ENCODE measurements around the gene MGAT3.
A peak's percentile ranks its signal among the peaks of the same experiment; 100 is the strongest.

Gene MGAT3

GRCh38 chr22:39481595-39481994 is 24.8 kb downstream of the MGAT3 start:
- DNase-seq (ENCODE audit: low read depth, low spot score) = no peak
- H3K4me3 ChIP-seq (ENCODE audit: low read length) = no peak overlapping the region

DNA sequence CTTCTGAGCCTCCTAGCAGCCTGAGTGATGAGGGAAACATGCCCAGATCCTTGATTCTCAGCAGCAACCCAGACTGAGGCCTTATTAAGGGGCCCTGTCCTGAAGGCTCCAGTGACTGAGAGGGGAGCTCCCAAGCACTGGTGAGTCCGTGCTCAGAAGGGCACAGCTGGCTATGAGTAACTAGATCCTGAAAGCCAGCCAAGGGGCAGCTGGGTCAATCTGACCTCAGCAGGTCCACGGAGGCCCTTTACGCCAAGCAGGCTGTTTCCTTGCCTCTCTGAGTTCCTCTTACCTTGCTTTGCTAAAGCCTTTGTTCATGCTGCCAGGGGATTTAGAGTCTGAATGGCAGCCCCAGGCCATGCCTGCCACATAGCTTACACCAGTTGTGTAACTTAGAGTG is 26.0 kb downstream of the MGAT3 start:
- no peak overlapping the region for H3K4me3 ChIP-seq (ENCODE audit: low read length)
- DNase-seq (ENCODE audit: low read depth, low spot score) = no peak

- H3K4me3 ChIP-seq (ENCODE audit: low read length) = no peak overlapping the region
- no peak for DNase-seq (ENCODE audit: low read depth, low spot score)
Measured at GRCh38 chr22:39486951-39487825, 30.4 kb downstream of the MGAT3 start.

DNA sequence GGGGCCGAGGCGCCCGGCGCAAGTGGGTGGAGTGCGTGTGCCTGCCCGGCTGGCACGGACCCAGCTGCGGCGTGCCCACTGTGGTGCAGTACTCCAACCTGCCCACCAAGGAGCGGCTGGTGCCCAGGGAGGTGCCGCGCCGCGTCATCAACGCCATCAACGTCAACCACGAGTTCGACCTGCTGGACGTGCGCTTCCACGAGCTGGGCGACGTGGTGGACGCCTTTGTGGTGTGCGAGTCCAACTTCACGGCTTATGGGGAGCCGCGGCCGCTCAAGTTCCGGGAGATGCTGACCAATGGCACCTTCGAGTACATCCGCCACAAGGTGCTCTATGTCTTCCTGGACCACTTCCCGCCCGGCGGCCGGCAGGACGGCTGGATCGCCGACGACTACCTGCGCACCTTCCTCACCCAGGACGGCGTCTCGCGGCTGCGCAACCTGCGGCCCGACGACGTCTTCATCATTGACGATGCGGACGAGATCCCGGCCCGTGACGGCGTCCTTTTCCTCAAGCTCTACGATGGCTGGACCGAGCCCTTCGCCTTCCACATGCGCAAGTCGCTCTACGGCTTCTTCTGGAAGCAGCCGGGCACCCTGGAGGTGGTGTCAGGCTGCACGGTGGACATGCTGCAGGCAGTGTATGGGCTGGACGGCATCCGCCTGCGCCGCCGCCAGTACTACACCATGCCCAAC is 31.2 kb downstream of the MGAT3 start:
- no peak for DNase-seq (ENCODE audit: low read depth, low spot score)

DNA sequence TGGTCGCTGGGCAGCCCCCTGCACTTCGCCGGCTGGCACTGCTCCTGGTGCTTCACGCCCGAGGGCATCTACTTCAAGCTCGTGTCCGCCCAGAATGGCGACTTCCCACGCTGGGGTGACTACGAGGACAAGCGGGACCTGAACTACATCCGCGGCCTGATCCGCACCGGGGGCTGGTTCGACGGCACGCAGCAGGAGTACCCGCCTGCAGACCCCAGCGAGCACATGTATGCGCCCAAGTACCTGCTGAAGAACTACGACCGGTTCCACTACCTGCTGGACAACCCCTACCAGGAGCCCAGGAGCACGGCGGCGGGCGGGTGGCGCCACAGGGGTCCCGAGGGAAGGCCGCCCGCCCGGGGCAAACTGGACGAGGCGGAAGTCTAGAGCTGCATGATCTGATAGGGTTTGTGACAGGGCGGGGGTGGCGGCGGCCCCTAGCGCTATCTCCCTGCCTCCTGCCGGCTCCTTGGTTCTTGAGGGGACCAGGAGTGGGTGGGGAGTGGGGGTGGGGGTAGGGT is 31.8 kb downstream of the MGAT3 start:
- no peak for DNase-seq (ENCODE audit: low read depth, low spot score)
- H3K4me3 ChIP-seq (ENCODE audit: low read length) = no peak overlapping the region

More for the DNA sequence above, 31.2 kb downstream of the MGAT3 start:
- no peak overlapping the region for H3K4me3 ChIP-seq (ENCODE audit: low read length)

GRCh38 chr22:39489094-39490068 is 32.6 kb downstream of the MGAT3 start:
- H3K4me3 ChIP-seq (ENCODE audit: low read length) = peak overlapping the region; percentile 59
- DNase-seq (ENCODE audit: low read depth, low spot score) = no peak

GRCh38 chr22:39490135-39490798 is 33.5 kb downstream of the MGAT3 start:
- H3K4me3 ChIP-seq (ENCODE audit: low read length) = peak overlapping the region; percentile 59
- DNase-seq (ENCODE audit: low read depth, low spot score) = peak; percentile 93

- no peak overlapping the region for H3K4me3 ChIP-seq (ENCODE audit: low read length)
Measured at GRCh38 chr22:39490966-39491680, 34.3 kb downstream of the MGAT3 start.

GRCh38 chr22:39491696-39492095 is 34.9 kb downstream of the MGAT3 start:
- DNase-seq (ENCODE audit: low read depth, low spot score) = no peak

More at GRCh38 chr22:39490966-39491680, 34.3 kb downstream of the MGAT3 start:
- DNase-seq (ENCODE audit: low read depth, low spot score) = no peak

GRCh38 chr22:39492186-39492585 is 35.4 kb downstream of the MGAT3 start:
- DNase-seq (ENCODE audit: low read depth, low spot score) = no peak
- no peak overlapping the region for H3K4me3 ChIP-seq (ENCODE audit: low read length)

More at GRCh38 chr22:39491696-39492095, 34.9 kb downstream of the MGAT3 start:
- H3K4me3 ChIP-seq (ENCODE audit: low read length) = no peak overlapping the region

GRCh38 chr22:39493759-39494158 is 36.9 kb downstream of the MGAT3 start:
- no peak overlapping the region for H3K4me3 ChIP-seq (ENCODE audit: low read length)
- DNase-seq (ENCODE audit: low read depth, low spot score) = no peak

DNA sequence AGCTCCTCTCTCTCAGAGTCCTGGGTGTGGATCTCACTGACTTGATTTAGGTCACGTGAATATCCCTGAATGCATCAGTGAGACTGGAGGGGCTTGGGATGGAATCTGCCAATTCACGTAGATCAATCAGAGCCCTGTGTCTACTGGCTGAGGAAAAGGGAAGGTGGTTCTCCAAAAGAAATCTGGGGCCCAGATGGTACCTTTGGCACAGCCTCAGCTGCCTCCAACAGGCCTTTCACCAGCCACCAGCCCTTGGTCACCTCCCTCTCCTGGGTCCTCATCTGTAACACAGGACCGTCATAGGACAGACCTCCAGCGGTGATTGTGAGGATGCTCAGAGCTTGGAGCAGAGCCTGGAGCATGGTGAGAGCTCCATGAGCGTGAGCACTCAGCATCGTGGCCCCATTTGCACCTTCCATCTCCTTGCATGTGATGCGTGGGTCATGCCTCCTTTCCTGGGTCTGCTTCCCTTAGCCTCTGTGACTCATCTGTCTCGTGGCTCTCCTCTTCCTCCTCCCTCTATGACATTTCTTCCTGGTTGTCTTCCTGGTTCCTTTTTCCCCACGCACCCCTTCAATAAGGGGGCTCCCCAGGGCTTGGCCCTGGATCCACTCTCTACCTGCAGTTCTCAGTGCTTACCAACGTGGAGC is 37.8 kb downstream of the MGAT3 start:
- no peak for DNase-seq (ENCODE audit: low read depth, low spot score)
- H3K4me3 ChIP-seq (ENCODE audit: low read length) = no peak overlapping the region

GRCh38 chr22:39496131-39496838 is 39.5 kb downstream of the MGAT3 start:
- DNase-seq (ENCODE audit: low read depth, low spot score) = peak; percentile 52
- no peak overlapping the region for H3K4me3 ChIP-seq (ENCODE audit: low read length)

DNA sequence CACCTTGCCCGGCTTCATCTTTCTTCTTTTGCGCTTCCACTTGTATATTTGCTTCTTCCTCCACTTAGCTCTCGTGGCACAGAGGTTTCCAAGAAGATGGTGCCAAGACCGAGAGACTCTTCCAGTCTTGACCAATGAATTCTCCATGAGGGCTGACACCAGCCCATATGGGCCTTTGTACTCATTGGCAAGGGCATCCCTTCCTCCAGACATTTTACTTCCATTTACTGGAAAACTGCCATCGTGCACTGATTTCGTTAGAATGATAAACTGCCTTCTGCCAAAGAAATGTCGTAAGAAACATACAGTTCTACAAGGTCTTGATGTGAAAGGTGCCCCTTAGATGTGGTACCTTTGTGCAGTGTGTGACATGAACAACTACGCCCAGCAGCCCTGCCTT is 40.6 kb downstream of the MGAT3 start:
- DNase-seq (ENCODE audit: low read depth, low spot score) = no peak
- H3K4me3 ChIP-seq (ENCODE audit: low read length) = no peak overlapping the region

- no peak overlapping the region for H3K4me3 ChIP-seq (ENCODE audit: low read length)
- no peak for DNase-seq (ENCODE audit: low read depth, low spot score)
Measured at GRCh38 chr22:39498368-39498767, 41.6 kb downstream of the MGAT3 start.

DNA sequence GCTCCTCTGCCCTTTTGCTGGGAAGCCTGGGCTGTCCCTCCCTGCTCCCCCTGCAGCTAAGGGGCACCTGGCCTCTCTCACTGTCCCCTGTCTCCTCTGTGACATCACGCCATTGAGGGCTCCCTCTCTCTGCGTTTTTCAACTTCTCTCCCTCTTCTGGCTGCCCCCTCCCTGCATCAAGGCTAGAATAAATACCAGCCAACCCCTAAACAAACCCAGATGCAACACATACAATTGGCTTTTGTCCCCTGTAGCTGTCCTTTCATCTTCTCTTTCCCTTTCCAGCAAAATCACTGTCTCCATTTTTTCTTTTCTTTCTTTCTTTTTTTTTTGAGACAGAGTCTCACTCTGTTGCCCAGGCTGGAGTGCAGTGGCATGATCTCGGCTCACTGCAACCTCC is 42.0 kb downstream of the MGAT3 start:
- H3K4me3 ChIP-seq (ENCODE audit: low read length) = no peak overlapping the region
- DNase-seq (ENCODE audit: low read depth, low spot score) = no peak

GRCh38 chr22:39500101-39500500 is 43.3 kb downstream of the MGAT3 start:
- DNase-seq (ENCODE audit: low read depth, low spot score) = no peak
- no peak overlapping the region for H3K4me3 ChIP-seq (ENCODE audit: low read length)
